PFSK-1 (cell line): ENCODE measurements around the gene NAB1.

Experiments
- FOXP2 ChIP-seq: optimal IDR thresholded peaks from 2 replicates; pipeline ENCODE3; 2011; ENCODE audit warnings: borderline replicate concordance, control low read depth, inconsistent platforms; ENCODE audit not compliant: insufficient read depth; ENCODE audit errors: extremely low read length, extremely low read depth
- POLR2AphosphoS5 ChIP-seq: IDR thresholded peaks from 2 replicates; pipeline ENCODE4 v1.6.1; 2012; ENCODE audit warnings: low read depth, mild to moderate bottlenecking, control low read depth, low read length, moderate library complexity
- REST ChIP-seq, 2 experiments: IDR thresholded peaks; 2 replicates each; pipeline versions ENCODE4 v1.6.1 to v1.8.0; 2011 to 2012; ENCODE audit warnings: low read depth in 2 of 2, low read length in 2 of 2, control low read depth in 1 of 2, inconsistent platforms in 1 of 2, mild to moderate bottlenecking in 1 of 2, moderate library complexity in 1 of 2; ENCODE audit not compliant: insufficient read depth in 1 of 2
- SIN3A ChIP-seq: IDR thresholded peaks from 2 replicates; pipeline ENCODE4 v1.6.1; 2012; ENCODE audit warnings: mild to moderate bottlenecking, low read length, moderate library complexity, borderline replicate concordance; ENCODE audit not compliant: insufficient read depth
- TAF1 ChIP-seq: IDR thresholded peaks from 2 replicates; pipeline ENCODE4 v1.6.1; 2012; ENCODE audit warnings: low read length, control low read depth, borderline replicate concordance; ENCODE audit not compliant: insufficient read depth

GRCh38 chr2:190607657-190608357, 41.1 kb upstream of the NAB1 start:
- TF ChIP-seq POLR2AphosphoS5 (no peak), TAF1 (no peak), REST (IDR thresholded peaks at IDR 0.05; ENCODE audit: insufficient read depth in 1 of 2, low read depth in 2 of 2, low read length in 2 of 2) (no peak), SIN3A (no peak), FOXP2 (no peak)
